Stomach (tissue), 4 donors: Measurements from ENCODE around the gene ASIC4.

Experiments used
- POLR2A ChIP-seq, 4 donors: fragments of 450-650 bp; IDR thresholded peaks; one replicate each; pipeline ENCODE4 v1.6.1; 2016; ENCODE audit warnings: antibody characterized with exemption in 4 of 4, control low read depth in 2 of 4, mild to moderate bottlenecking in 1 of 4, moderate library complexity in 1 of 4
- POLR2AphosphoS5 ChIP-seq, 3 donors: sonication (generic); formaldehyde crosslinking; IDR thresholded peaks; one replicate each; pipeline ENCODE4 v1.6.1; 2016; ENCODE audit warnings: antibody characterized with exemption in 3 of 3
- TF ChIP-seq, protein P1 (sequence below), 7 experiments: fragments of 450-650 bp in 4 of 7; fragments of 200-600 bp in 3 of 7; sonication (generic) in 3 of 7; IDR thresholded peaks; one replicate each; pipeline ENCODE4 v1.5.1; 2016 to 2019; ENCODE audit warnings: antibody characterized with exemption in 7 of 7, control low read depth in 2 of 7, mild to moderate bottlenecking in 1 of 7

DNA sequence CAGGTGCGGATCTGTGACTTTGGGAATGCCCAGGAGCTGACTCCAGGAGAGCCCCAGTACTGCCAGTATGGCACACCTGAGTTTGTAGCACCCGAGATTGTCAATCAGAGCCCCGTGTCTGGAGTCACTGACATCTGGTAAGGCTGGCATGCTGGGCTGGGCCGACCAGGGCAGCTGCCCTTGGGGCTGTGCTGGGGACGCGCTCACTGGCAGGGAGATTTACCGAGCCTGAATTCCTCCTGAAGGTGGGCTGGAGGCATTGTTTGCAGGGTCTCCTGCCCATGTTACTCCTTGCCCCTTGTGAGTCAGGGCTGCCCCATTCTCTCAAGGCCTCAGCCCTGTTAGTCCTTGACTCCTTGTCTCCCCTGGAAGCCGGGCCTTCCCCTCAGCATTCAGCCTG, 34.3 kb upstream of the ASIC4 start:
- TF ChIP-seq, protein P1, sequence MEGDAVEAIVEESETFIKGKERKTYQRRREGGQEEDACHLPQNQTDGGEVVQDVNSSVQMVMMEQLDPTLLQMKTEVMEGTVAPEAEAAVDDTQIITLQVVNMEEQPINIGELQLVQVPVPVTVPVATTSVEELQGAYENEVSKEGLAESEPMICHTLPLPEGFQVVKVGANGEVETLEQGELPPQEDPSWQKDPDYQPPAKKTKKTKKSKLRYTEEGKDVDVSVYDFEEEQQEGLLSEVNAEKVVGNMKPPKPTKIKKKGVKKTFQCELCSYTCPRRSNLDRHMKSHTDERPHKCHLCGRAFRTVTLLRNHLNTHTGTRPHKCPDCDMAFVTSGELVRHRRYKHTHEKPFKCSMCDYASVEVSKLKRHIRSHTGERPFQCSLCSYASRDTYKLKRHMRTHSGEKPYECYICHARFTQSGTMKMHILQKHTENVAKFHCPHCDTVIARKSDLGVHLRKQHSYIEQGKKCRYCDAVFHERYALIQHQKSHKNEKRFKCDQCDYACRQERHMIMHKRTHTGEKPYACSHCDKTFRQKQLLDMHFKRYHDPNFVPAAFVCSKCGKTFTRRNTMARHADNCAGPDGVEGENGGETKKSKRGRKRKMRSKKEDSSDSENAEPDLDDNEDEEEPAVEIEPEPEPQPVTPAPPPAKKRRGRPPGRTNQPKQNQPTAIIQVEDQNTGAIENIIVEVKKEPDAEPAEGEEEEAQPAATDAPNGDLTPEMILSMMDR (IDR thresholded peaks at IDR 0.05) = no peak
- TF ChIP-seq POLR2A (IDR thresholded peaks at IDR 0.05) = no peak
- TF ChIP-seq POLR2AphosphoS5 (IDR thresholded peaks at IDR 0.05) = no peak
